Inflammatory macrophage treated with lipopolysaccharide for 1 hour (primary cell): Measurements from ENCODE around the gene EDN3.

Experiments
- DNase-seq, 2 donors: peaks; one replicate each; pipeline ENCODE4 v3.0.0-alpha.2; 2020 to 2022

Gene EDN3

GRCh38 chr20:59365611-59366285, 65.3 kb downstream of the EDN3 start:
- DNase-seq = no peak

GRCh38 chr20:59371431-59371830, 71.0 kb downstream of the EDN3 start:
- DNase-seq = no peak

GRCh38 chr20:59374261-59374660, 73.8 kb downstream of the EDN3 start:
- DNase-seq = no peak

GRCh38 chr20:59375541-59375940, 75.1 kb downstream of the EDN3 start:
- no peak for DNase-seq
